GM19238 (cell line): Measurements from ENCODE around the gene CDC26.
"Not testable (repeated sequence)": the region's sequence is repeated elsewhere in the genome, so short reads cannot be mapped to it uniquely, and the experiment has no call there.

Experiments used
- DNase-seq: peaks from one replicate; pipeline ENCODE4 v3.0.0; 2011; ENCODE audit warnings: low spot score; ENCODE audit not compliant: insufficient read length

CDC26 gene

DNA sequence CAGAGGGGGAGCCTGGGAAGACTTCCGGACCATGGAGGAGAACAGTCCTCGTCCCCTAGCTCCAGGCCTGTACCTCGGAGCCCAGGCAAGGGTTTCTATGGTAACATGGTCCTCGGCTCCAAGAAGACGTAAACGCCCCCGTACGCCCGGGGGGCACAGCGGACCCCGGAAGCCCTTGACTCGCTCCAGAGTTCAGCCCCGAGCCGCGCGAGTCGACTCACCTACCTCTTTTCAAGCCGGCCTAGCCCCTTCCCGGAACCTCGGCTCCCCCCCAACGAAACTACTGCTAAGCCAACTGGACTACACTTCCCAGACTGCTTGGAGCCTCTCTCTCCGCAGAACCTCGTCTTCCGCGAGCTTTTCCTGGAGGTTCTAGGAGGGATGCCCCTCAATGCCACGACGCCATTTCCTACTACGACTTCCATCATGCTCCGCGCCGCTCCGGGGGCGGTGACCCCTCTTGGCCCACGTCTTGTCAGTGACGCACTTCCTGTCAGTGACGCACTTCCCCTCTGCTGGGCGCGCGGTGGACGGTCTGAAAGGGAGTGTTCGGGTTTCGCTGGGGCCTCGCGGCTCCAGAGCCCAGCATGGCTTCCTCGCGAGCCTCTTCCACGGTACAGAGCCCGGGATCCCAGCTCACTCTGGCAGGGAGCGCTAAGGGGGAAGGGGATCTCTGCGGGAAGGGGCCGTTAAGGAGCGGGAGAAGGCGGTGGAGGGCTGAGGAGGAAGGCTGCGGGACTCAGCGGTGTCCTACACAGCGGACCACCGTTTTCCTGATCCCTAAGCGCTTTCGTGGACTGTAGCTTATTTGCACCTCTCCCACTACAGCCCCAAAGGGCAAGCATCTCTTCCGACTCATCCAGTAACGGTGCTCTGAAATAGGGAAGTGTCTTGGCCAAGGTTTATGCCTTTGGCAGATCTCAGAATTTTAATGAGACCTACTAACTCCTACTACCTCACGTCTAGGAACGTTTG is at the start of gene CDC26, which contains the start of gene PRPF4:
Gene CDC26, minus strand, starts transcription at position 416 of the 975 bp plus-strand sequence. CDS start 3,065 bp downstream, outside the sequence.
Gene PRPF4, plus strand, starts transcription at position 502 of the 975 bp plus-strand sequence. Its CDS starts 86 bp downstream, at position 588.
- peak; percentile 94 for DNase-seq

GRCh38 chr9:113322671-113323070 is 47.3 kb upstream of the CDC26 start:
- no peak for DNase-seq

DNA sequence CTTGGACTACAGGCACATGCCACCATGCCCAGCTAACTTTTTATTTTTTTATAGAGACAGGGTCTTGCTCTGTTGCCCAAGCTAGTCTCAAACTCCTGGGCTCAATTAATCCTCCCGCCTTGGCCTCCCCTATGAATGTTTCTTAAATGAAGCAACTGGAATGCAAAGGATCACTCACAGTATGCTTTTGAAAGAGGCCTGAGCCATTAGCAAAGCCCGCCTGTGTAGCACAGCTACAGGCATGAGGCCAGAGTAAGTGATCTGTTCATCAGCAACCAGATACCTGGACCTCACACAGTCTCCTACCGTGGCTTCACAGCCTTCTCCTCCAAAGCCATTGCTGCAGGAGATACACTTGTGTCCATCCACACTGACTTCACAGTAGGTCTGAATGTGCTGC is 44.7 kb upstream of the CDC26 start:
- DNase-seq = no peak

DNA sequence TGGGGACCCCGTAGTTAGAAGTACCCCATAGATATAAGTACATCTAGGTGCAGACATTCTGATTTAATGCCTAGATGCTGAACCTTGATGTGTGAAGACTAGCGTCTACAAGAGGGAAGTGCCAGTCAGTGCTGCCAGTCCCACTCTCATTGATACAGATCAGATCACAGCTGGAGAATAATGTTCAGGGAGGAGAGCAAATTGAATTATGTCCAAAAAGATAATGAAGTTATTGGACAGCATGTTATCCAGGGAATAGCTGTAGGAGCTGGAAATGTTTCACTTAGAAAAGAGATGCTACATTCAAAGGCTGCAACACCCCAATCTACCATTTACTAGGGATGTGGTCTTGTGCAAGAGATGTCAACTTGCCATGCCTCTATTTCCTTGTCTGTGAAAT is 43.7 kb upstream of the CDC26 start:
- DNase-seq = no peak

- DNase-seq = no peak
Measured at GRCh38 chr9:113317777-113318176, 42.4 kb upstream of the CDC26 start.

GRCh38 chr9:113316030-113316429 is 40.7 kb upstream of the CDC26 start:
- DNase-seq = no peak

DNA sequence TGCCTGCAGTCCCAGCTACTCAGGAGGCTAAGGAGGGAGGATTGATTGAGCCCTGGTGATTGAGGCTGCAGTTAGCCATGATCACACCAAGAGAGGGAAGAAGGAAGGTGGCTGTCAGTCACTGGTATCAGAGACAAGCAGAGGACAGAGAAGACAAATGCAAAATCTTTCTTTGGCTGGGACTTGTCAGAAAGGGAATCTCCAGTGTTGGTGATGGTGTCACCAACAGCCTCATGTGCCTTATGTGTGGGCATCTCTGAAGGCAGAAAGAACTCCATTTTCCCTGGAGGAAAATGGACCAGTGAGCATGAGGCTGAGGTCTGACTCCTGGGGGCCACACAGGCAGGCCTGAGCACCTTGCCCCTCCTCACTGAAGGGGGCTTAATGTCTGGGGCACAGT is 39.9 kb upstream of the CDC26 start:
- DNase-seq = no peak

DNA sequence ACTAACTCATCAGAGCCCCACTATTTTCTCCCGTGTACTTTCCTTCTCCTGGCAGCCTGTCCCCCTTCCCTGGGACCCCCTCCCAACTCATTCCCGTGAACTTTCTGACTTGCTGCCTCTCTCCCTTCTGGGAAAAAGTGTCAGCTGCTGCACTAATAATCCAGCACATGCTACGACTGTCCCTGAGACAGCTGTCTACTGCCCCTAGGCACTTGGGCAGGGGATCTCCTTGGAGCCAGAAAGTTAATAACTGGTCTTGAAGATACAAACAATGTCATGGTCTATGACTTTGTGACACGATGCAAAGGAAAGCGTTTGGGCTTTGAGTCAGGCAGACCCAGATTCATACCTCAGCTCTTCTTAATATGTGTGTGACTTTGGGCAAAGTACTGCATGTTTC is 37.9 kb upstream of the CDC26 start:
- DNase-seq = no peak

DNA sequence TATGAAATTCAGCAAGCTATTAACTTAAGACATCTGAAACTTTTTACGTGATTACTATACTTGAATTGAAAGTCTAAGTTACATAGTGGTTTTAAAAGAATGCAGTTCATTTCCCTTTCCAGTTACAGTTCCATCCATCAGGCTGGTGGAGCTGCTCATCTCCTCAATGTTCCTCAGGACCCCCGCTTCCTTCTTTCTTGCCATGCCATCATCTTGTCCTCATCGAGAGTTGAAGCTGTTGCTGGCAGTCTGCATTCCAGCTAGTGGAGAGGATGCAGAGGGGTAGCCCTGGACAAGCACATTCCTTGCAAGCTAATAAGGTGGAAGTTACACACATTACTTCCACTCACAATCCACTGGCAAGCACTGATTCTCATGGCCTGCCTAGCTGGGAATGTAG is 36.6 kb upstream of the CDC26 start:
- no peak for DNase-seq

GRCh38 chr9:113310538-113310937 is 35.2 kb upstream of the CDC26 start:
- no peak for DNase-seq

DNA sequence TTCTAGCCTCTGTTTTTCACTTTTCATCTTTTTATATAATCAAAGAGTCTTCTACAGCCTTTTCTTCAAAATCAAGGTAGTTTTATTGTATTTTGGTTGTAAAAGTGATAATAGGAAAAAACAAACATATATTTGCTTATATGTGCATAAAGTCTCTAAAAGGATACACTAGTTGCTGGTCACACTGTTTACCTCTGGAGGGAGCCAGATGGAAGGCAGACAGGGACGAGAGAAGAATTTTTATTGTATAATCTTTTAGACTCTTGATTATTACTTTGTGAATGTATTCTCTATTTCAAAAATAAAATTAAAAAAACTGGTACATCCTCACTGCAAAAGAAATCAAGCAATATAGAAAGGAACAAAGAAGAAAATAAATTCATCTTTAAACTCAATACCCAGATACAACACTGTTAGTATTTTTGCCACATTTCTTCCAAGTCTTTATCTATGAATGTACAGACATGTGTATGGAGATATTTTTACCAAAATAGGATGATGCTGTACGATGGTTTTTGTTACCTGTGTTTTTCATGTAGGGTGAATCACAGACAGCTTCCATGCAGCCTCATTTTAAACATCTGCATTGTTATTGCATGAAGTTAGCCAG is 33.9 kb upstream of the CDC26 start:
- DNase-seq = peak; percentile 12

- no peak for DNase-seq
Measured at GRCh38 chr9:113307396-113307975, 32.1 kb upstream of the CDC26 start.

DNA sequence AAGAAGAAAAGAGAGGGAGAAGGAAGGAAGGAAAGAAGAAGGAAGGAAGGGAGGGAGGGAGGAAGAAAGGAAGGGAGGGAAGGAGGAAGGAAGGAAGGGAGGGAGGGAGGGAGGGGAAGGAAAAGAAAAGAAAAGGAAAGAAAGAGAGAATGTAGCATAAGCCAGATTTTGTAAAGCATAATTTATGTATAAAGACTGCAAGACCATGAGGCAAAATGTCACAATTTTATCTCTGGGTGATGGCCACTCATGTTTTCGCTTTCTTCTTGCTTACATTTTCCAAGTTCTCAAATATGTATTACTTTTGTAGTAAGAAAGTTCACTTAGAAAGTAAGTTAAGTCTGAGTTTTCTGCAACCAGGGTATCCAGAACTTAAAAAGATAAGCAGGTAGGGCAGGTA is 31.2 kb upstream of the CDC26 start:
- DNase-seq = no peak

GRCh38 chr9:113302792-113303418 is 27.5 kb upstream of the CDC26 start, which contains the start of gene RNF183:
Gene RNF183 (minus strand): TSS chr9:113303376. CDS start chr9:113298184, 5,192 bp downstream.
- DNase-seq = no peak

DNA sequence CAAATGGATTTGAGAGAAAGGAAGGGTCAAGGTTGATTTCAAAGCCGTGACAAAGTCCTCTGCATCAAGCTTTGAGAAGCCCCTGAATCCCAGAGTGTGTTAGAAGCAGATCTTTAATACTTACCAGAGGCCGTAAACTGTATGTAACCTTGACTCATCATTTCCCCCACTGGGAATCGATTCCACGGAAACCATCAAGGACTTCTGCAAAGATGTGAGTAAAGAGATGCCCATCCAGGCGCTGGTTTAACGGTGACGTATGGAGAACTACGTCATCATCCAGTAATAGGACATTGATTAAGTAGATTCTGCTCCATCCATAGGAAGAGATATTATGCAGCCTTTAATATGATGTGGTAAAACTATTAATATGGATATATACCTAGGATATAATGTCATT is 26.2 kb upstream of the CDC26 start:
- DNase-seq = no peak

- DNase-seq = no peak
Measured at GRCh38 chr9:113299800-113300292, 24.5 kb upstream of the CDC26 start.

DNA sequence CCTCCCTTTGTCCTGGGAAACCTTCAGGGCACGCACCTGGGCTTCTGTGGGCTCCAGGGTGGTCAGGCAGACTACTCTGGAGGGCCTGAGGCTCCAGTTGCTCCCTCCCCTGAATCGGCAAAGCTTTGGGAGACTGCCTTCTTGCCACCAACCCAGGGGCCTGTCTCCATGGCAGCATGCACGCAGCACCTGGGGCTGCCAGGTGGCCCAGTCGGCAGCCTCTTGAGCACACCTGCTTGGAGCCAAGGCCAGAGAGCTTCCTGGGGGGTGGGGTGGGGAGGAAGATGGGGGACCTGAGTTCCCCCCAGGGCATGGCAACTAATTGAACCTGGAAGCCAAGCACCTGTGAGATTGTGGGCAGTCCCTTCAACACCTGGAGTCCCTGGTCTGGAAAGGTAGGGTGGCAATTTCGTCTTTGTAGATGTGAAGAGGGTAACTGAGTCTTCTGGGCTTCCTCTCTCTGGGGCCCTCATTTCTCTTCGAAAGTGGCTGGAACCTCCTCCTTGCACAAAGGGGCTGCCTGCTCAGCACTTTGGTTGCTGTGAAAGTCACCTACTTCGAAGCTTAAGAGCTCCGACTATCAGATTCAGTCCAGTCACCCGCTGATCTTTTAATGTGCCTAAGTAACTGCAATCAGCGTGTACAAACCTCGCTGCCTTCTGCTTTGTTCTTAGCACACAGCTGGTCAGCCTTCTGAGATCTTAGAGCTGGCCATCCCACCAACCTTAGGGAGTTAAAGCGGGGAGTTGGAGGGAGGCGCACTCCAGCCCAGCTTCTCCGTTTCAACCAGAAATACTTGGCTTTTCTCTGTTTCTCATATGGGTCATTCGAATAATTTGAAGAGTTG is 23.8 kb upstream of the CDC26 start:
- no peak for DNase-seq

- DNase-seq = no peak
Measured at GRCh38 chr9:113298311-113298710, 22.9 kb upstream of the CDC26 start.

DNA sequence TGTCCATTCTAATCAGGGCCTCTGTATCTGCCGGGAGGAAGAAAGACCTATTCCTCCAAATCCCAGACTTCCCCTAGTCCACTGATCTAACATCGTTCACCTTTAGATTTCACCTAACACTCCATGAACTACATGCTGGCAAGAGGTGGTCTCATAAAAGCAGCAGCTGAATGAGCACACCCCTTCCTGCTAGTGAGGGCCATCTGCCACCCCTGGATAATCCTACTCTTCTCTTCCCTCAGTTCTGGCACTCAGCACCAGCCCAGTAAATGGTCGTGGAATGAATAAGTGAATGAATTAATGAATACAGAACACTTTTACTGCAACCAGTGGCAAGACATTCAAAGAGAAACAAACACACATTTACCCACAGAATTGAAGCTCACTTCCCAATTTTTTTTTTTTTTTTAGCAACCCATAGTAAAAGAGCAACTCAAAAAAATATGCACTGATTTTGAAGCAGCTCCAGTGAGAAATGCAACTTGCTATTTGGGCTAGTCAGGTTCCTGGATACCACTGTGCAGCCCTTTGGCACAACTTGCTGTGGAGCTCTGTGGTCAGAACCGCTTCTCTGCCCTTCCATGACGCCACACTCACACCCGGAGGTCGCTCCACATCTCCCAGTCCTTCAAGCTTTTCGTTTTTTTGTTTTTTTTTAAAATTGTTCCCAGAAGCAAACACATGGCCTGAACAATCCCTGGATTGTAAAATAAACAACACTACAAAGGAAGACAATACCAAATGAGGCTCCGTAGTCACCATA is 21.6 kb upstream of the CDC26 start:
- no peak for DNase-seq

- DNase-seq = not testable (repeated sequence)
Measured at GRCh38 chr9:113296247-113296646, 20.9 kb upstream of the CDC26 start.
